CD8-positive, alpha-beta memory T cell (primary cell): ENCODE data around the gene P4HA2. TPM values are rescaled to one million over a fixed set of nuclear protein-coding genes. Genes with fewer than 3 reads are reported as not detected.

ENCODE experiments used
- CTCF ChIA-PET: fragments of 350-600 bp; sonication (Branson Sonifier 250); formaldehyde crosslinking; loops from one replicate; lab custom pipeline; 2021; ENCODE audit warnings: antibody characterized with exemption; lab: Charles Lee
- POLR2A ChIA-PET: fragments of 350-600 bp; sonication (Branson Sonifier 250); formaldehyde crosslinking; loops from one replicate; lab custom pipeline; 2021; ENCODE audit warnings: antibody characterized with exemption; lab: Charles Lee
- DNase-seq, 5 donors: peaks; one replicate each; pipeline versions ENCODE4 v3.0.0 to v3.0.0-alpha.2; 2020 to 2022; ENCODE audit warnings: mixed read lengths in 1 of 5
- H3K27ac ChIP-seq: one replicate; pipeline ENCODE4 v1.7.0; 2013; ENCODE audit warnings: low read depth, mild to moderate bottlenecking, low read length, moderate library complexity
- H3K27me3 ChIP-seq: 2 replicates; pipeline ENCODE4 v1.7.0; 2013; ENCODE audit warnings: low read length, mild to moderate bottlenecking; ENCODE audit not compliant: insufficient read depth, poor library complexity, severe bottlenecking
- H3K36me3 ChIP-seq: 2 replicates; pipeline ENCODE4 v1.7.0; 2013; ENCODE audit warnings: mild to moderate bottlenecking, low read length, moderate library complexity; ENCODE audit not compliant: insufficient read depth
- H3K4me1 ChIP-seq: 2 replicates; pipeline ENCODE4 v1.7.0; 2013; ENCODE audit warnings: mild to moderate bottlenecking, low read length, moderate library complexity; ENCODE audit not compliant: insufficient read depth
- H3K4me3 ChIP-seq: 2 replicates; pipeline ENCODE4 v1.7.0; 2013; ENCODE audit warnings: mild to moderate bottlenecking, low read length
- H3K9me3 ChIP-seq: 2 replicates; pipeline ENCODE4 v1.7.0; 2013; ENCODE audit warnings: mild to moderate bottlenecking, low read length
- H3K27ac Mint-ChIP-seq, 8 donors: one replicate each; pipeline ENCODE4 v1.8.0; 2020 to 2021; ENCODE audit warnings: mixed read lengths in 8 of 8, mild to moderate bottlenecking in 6 of 8, inconsistent platforms in 3 of 8, moderate library complexity in 3 of 8
- H3K27me3 Mint-ChIP-seq, 2 donors: one replicate each; pipeline ENCODE4 v1.8.0; 2020 to 2021; ENCODE audit warnings: mixed read lengths in 2 of 2, mild to moderate bottlenecking in 1 of 2, moderate library complexity in 1 of 2
- H3K36me3 Mint-ChIP-seq, 3 donors: one replicate each; pipeline ENCODE4 v1.8.0; 2020 to 2021; ENCODE audit warnings: mixed read lengths in 3 of 3, inconsistent platforms in 1 of 3, mild to moderate bottlenecking in 1 of 3
- H3K4me1 Mint-ChIP-seq, 3 donors: one replicate each; pipeline ENCODE4 v1.8.0; 2020 to 2021; ENCODE audit warnings: mixed read lengths in 3 of 3, inconsistent platforms in 1 of 3, mild to moderate bottlenecking in 1 of 3
- H3K4me3 Mint-ChIP-seq, 7 donors: one replicate each; pipeline ENCODE4 v1.8.0; 2020 to 2021; ENCODE audit warnings: mixed read lengths in 7 of 7, mild to moderate bottlenecking in 6 of 7, moderate library complexity in 4 of 7, inconsistent platforms in 2 of 7
- H3K9me3 Mint-ChIP-seq, 5 donors: one replicate each; pipeline ENCODE4 v1.8.0; 2020 to 2022; ENCODE audit warnings: mixed read lengths in 5 of 5, mild to moderate bottlenecking in 3 of 5, moderate library complexity in 2 of 5, inconsistent platforms in 1 of 5
- polyA plus RNA-seq: library from polyadenylated mRNA; unstranded; fragments of 300-500 nt; fragmentation: Illumina TruSeq; gene quantifications from one replicate; pipeline ENCODE4 v1.2.3, GENCODE V29; 2021
- total RNA-seq, 2 experiments: library from RNA; stranded (reverse); gene quantifications; one replicate each; pipeline ENCODE4 v1.2.3, GENCODE V29; 2021

P4HA2 gene
- total and polyA plus RNA-seq, 3 experiments from 2014 or later: 7.2 to 7.9 TPM; not detected in 1

- peaks cover 0 to 8% (median 6%) of the 10 kb centered on the region in 3 donors for H3K4me1 Mint-ChIP-seq
- H3K4me1 ChIP-seq: peaks cover 13% of the 10 kb centered on the region
- CTCF ChIA-PET: no interaction called here
- H3K27me3 ChIP-seq: no peaks in the 10 kb centered on the region
- no peak for DNase-seq
- no peak overlapping the region for H3K4me3 ChIP-seq
- H3K9me3 ChIP-seq: no peaks in the 10 kb centered on the region
- peaks cover 12 to 14% of the 10 kb centered on the region in 2 donors for H3K27me3 Mint-ChIP-seq
- POLR2A ChIA-PET: no interaction called here
- no peak overlapping the region for H3K4me3 Mint-ChIP-seq
- H3K36me3 ChIP-seq: no peaks in the 10 kb centered on the region
- no peak overlapping the region for H3K27ac ChIP-seq
- H3K36me3 Mint-ChIP-seq: no peaks in the 10 kb centered on the region
- H3K9me3 Mint-ChIP-seq: no peaks in the 10 kb centered on the region
- no peak overlapping the region for H3K27ac Mint-ChIP-seq
Measured at GRCh38 chr5:132221781-132222648, 5.6 kb downstream of the P4HA2 start.

- Histone ChIP-seq H3K36me3 (no peaks in the 10 kb centered on the region), H3K4me1 (peaks cover 6% of the 10 kb centered on the region), H3K27me3 (no peaks in the 10 kb centered on the region), H3K4me3 (no peak overlapping the region), H3K9me3 (no peaks in the 10 kb centered on the region), H3K27ac (no peak overlapping the region)
- Mint-ChIP-seq H3K9me3 (no peaks in the 10 kb centered on the region), H3K27ac (peak overlapping the region in 1 of 8 donors; percentile 8), H3K4me3 (no peak overlapping the region), H3K27me3 (peaks cover 2 to 6% of the 10 kb centered on the region in 2 donors), H3K36me3 (no peaks in the 10 kb centered on the region), H3K4me1 (peaks cover 0 to 3% (median 2%) of the 10 kb centered on the region in 3 donors)
- ChIA-PET CTCF (interaction anchor here (1.6 kb wide), 1 partner anchor 18 kb away, joined by 4 read pairs; no protein-coding TSS in a partner anchor), POLR2A (no interaction called here)
- DNase-seq: no peak
Measured at GRCh38 chr5:132220491-132220890, 7.2 kb downstream of the P4HA2 start.

- H3K4me1 ChIP-seq: peaks cover 1% of the 10 kb centered on the region
- Mint-ChIP-seq H3K4me3 (no peak overlapping the region), H3K36me3 (no peaks in the 10 kb centered on the region), H3K4me1 (no peaks in the 10 kb centered on the region), H3K27me3 (peaks cover 0 to 3% of the 10 kb centered on the region in 2 donors), H3K27ac (no peak overlapping the region), H3K9me3 (no peaks in the 10 kb centered on the region)
- no peak for DNase-seq
- H3K27ac ChIP-seq: no peak overlapping the region
- H3K36me3 ChIP-seq: no peaks in the 10 kb centered on the region
- H3K27me3 ChIP-seq: no peaks in the 10 kb centered on the region
- H3K9me3 ChIP-seq: no peaks in the 10 kb centered on the region
- ChIA-PET CTCF (interaction anchor here (1.6 kb wide), 1 partner anchor 18 kb away, joined by 4 read pairs; no protein-coding TSS in a partner anchor), POLR2A (no interaction called here)
- H3K4me3 ChIP-seq: no peak overlapping the region
Measured at GRCh38 chr5:132219981-132220380, 7.7 kb downstream of the P4HA2 start.

- Histone ChIP-seq H3K4me1 (no peaks in the 10 kb centered on the region), H3K4me3 (no peak overlapping the region), H3K27ac (no peak overlapping the region), H3K9me3 (no peaks in the 10 kb centered on the region), H3K36me3 (no peaks in the 10 kb centered on the region), H3K27me3 (no peaks in the 10 kb centered on the region)
- H3K36me3 Mint-ChIP-seq: no peaks in the 10 kb centered on the region
- peaks cover 0 to 3% of the 10 kb centered on the region in 2 donors for H3K27me3 Mint-ChIP-seq
- H3K4me3 Mint-ChIP-seq: no peak overlapping the region
- DNase-seq: no peak
- H3K4me1 Mint-ChIP-seq: no peaks in the 10 kb centered on the region
- no peaks in the 10 kb centered on the region for H3K9me3 Mint-ChIP-seq
- no peak overlapping the region for H3K27ac Mint-ChIP-seq
- ChIA-PET CTCF (interaction anchor here (1.6 kb wide), 1 partner anchor 19 kb away, joined by 4 read pairs; no protein-coding TSS in a partner anchor), POLR2A (no interaction called here)
Measured at GRCh38 chr5:132219289-132219970, 8.2 kb downstream of the P4HA2 start.

- ChIA-PET POLR2A (no interaction called here), CTCF (interaction anchor here (1.1 kb wide), 1 partner anchor 20 kb away, joined by 3 read pairs; no protein-coding TSS in a partner anchor)
- H3K27me3 ChIP-seq: no peaks in the 10 kb centered on the region
- no peaks in the 10 kb centered on the region for H3K4me1 ChIP-seq
- H3K9me3 Mint-ChIP-seq: no peaks in the 10 kb centered on the region
- no peak overlapping the region for H3K4me3 Mint-ChIP-seq
- no peak overlapping the region for H3K4me3 ChIP-seq
- H3K27me3 Mint-ChIP-seq: peaks cover 0 to 3% of the 10 kb centered on the region in 2 donors
- H3K36me3 Mint-ChIP-seq: no peaks in the 10 kb centered on the region
- H3K4me1 Mint-ChIP-seq: no peaks in the 10 kb centered on the region
- no peaks in the 10 kb centered on the region for H3K36me3 ChIP-seq
- H3K27ac ChIP-seq: no peak overlapping the region
- DNase-seq: no peak
- H3K27ac Mint-ChIP-seq: no peak overlapping the region
- H3K9me3 ChIP-seq: no peaks in the 10 kb centered on the region
Measured at GRCh38 chr5:132218321-132218720, 9.3 kb downstream of the P4HA2 start.

- ChIA-PET CTCF (interaction anchor here (1.3 kb wide), 1 partner anchor 20 kb away, joined by 3 read pairs; no protein-coding TSS in a partner anchor), POLR2A (no interaction called here)
- Mint-ChIP-seq H3K27me3 (no peaks in the 10 kb centered on the region), H3K4me1 (no peaks in the 10 kb centered on the region), H3K36me3 (no peaks in the 10 kb centered on the region), H3K9me3 (no peaks in the 10 kb centered on the region), H3K4me3 (no peak overlapping the region), H3K27ac (no peak overlapping the region)
- Histone ChIP-seq H3K4me3 (no peak overlapping the region), H3K4me1 (no peaks in the 10 kb centered on the region), H3K27me3 (no peaks in the 10 kb centered on the region), H3K27ac (no peak overlapping the region), H3K9me3 (no peaks in the 10 kb centered on the region), H3K36me3 (no peaks in the 10 kb centered on the region)
- no peak for DNase-seq
Measured at GRCh38 chr5:132215329-132215728, 12.3 kb downstream of the P4HA2 start.

- H3K4me1 ChIP-seq: no peaks in the 10 kb centered on the region
- no peaks in the 10 kb centered on the region for H3K36me3 ChIP-seq
- Mint-ChIP-seq H3K4me1 (no peaks in the 10 kb centered on the region), H3K9me3 (no peaks in the 10 kb centered on the region), H3K4me3 (no peak overlapping the region), H3K27ac (no peak overlapping the region), H3K36me3 (no peaks in the 10 kb centered on the region), H3K27me3 (no peaks in the 10 kb centered on the region)
- no peaks in the 10 kb centered on the region for H3K27me3 ChIP-seq
- H3K4me3 ChIP-seq: no peak overlapping the region
- ChIA-PET POLR2A (no interaction called here), CTCF (interaction anchor here (1.3 kb wide), 1 partner anchor 19 kb away, joined by 3 read pairs; no protein-coding TSS in a partner anchor)
- no peaks in the 10 kb centered on the region for H3K9me3 ChIP-seq
- H3K27ac ChIP-seq: no peak overlapping the region
- DNase-seq: no peak
Measured at GRCh38 chr5:132214491-132214890, 13.2 kb downstream of the P4HA2 start.

- Histone ChIP-seq H3K36me3 (no peaks in the 10 kb centered on the region), H3K27me3 (no peaks in the 10 kb centered on the region), H3K27ac (no peak overlapping the region), H3K4me1 (no peaks in the 10 kb centered on the region), H3K4me3 (no peak overlapping the region), H3K9me3 (no peaks in the 10 kb centered on the region)
- no peaks in the 10 kb centered on the region for H3K27me3 Mint-ChIP-seq
- no peaks in the 10 kb centered on the region for H3K36me3 Mint-ChIP-seq
- CTCF ChIA-PET: no interaction called here
- H3K4me1 Mint-ChIP-seq: no peaks in the 10 kb centered on the region
- no peak overlapping the region for H3K4me3 Mint-ChIP-seq
- no peak for DNase-seq
- POLR2A ChIA-PET: no interaction called here
- no peak overlapping the region for H3K27ac Mint-ChIP-seq
- no peaks in the 10 kb centered on the region for H3K9me3 Mint-ChIP-seq
Measured at GRCh38 chr5:132213666-132214065, 14.0 kb downstream of the P4HA2 start.
